MM.1S (cell line): ENCODE measurements around the gene PELO.

Experiments
- DNase-seq: peaks from one replicate; pipeline ENCODE4 v3.0.0-alpha.2; 2015
- H2AFZ ChIP-seq: fragments of 300-600 bp; sonication (generic); 2 replicates; pipeline ENCODE4 v1.6.0; 2016; ENCODE audit warnings: antibody characterized with exemption, low read length
- H3F3A ChIP-seq: fragments of 300-600 bp; sonication (generic); 2 replicates; pipeline ENCODE4 v1.6.1; 2016; ENCODE audit warnings: mild to moderate bottlenecking, antibody characterized with exemption, low read length, moderate library complexity, mixed read lengths; ENCODE audit not compliant: insufficient read depth
- H3K27ac ChIP-seq: fragments of 300-600 bp; sonication (generic); 2 replicates; pipeline ENCODE4 v1.5.1; 2016; ENCODE audit warnings: mild to moderate bottlenecking, low read length
- H3K27me3 ChIP-seq: fragments of 300-600 bp; sonication (generic); replicated peaks from 2 replicates; pipeline ENCODE4 v1.6.0; 2016; ENCODE audit warnings: low read length; ENCODE audit not compliant: insufficient read depth
- H3K36me3 ChIP-seq: fragments of 300-600 bp; sonication (generic); replicated peaks from 2 replicates; pipeline ENCODE4 v1.6.1; 2016; ENCODE audit warnings: mild to moderate bottlenecking, low read length, mixed read lengths; ENCODE audit not compliant: insufficient read depth
- H3K4me1 ChIP-seq: fragments of 300-600 bp; sonication (generic); 2 replicates; pipeline ENCODE4 v1.6.1; 2016; ENCODE audit warnings: low read length, mixed read lengths
- H3K4me2 ChIP-seq: fragments of 300-600 bp; sonication (generic); 2 replicates; pipeline ENCODE4 v1.6.0; 2016; ENCODE audit warnings: low read depth, low read length
- H3K4me3 ChIP-seq: fragments of 300-600 bp; sonication (generic); 2 replicates; pipeline ENCODE4 v1.5.1; 2016; ENCODE audit warnings: low read length, mixed read lengths
- H3K79me2 ChIP-seq: fragments of 300-600 bp; sonication (generic); 2 replicates; pipeline ENCODE4 v1.6.1; 2016; ENCODE audit warnings: mixed run types, low read length, mixed read lengths
- H3K9ac ChIP-seq: fragments of 300-600 bp; sonication (generic); 2 replicates; pipeline ENCODE4 v1.6.1; 2016; ENCODE audit warnings: low read length, mixed read lengths
- H3K9me2 ChIP-seq: fragments of 300-600 bp; sonication (generic); replicated peaks from 2 replicates; pipeline ENCODE4 v1.6.1; 2016; ENCODE audit warnings: mild to moderate bottlenecking, low read length, mixed read lengths; ENCODE audit not compliant: insufficient read depth
- H3K9me3 ChIP-seq: fragments of 300-600 bp; sonication (generic); replicated peaks from 2 replicates; pipeline ENCODE4 v1.6.1; 2016; ENCODE audit warnings: mild to moderate bottlenecking, low read length, mixed read lengths; ENCODE audit not compliant: insufficient read depth
- H4K20me1 ChIP-seq: fragments of 300-600 bp; sonication (generic); 2 replicates; pipeline ENCODE4 v1.6.1; 2016; ENCODE audit warnings: mild to moderate bottlenecking, low read length, moderate library complexity, mixed read lengths; ENCODE audit not compliant: insufficient read depth
- EZH2 ChIP-seq: fragments of 300-600 bp; sonication (generic); optimal IDR thresholded peaks from 2 replicates; pipeline ENCODE3; 2017; ENCODE audit warnings: low read depth, mild to moderate bottlenecking, antibody characterized with exemption, low read length, mixed read lengths
- EZH2phosphoT487 ChIP-seq: fragments of 300-600 bp; sonication (generic); IDR thresholded peaks from 2 replicates; pipeline ENCODE4 v1.6.1; 2018; ENCODE audit warnings: antibody characterized with exemption, low read length
- TF ChIP-seq, protein P1 (sequence below): fragments of 300-600 bp; sonication (generic); IDR thresholded peaks from 2 replicates; pipeline ENCODE4 v1.5.1; 2016; ENCODE audit warnings: antibody characterized with exemption, low read length, mixed read lengths

Gene PELO

DNA sequence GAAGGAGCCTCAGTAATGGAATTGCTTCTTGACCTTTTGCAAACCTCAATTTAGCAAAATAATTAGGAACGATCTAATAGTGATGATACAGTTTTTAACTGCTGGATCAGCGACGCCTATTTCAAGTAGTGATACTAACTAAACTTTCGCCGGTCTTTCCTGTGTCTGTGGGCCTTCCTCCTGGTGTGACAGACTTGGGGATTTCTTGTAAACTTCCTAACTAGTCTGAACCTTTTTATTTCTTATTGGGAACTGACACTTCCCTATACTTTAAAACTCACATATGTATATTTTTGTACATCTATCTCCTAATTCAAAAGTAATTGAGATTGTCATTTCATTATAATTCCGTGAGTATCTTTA, 15.2 kb downstream of the PELO start:
- TF ChIP-seq EZH2, result no peak
- no peak for TF ChIP-seq EZH2phosphoT487
- TF ChIP-seq, protein P1, sequence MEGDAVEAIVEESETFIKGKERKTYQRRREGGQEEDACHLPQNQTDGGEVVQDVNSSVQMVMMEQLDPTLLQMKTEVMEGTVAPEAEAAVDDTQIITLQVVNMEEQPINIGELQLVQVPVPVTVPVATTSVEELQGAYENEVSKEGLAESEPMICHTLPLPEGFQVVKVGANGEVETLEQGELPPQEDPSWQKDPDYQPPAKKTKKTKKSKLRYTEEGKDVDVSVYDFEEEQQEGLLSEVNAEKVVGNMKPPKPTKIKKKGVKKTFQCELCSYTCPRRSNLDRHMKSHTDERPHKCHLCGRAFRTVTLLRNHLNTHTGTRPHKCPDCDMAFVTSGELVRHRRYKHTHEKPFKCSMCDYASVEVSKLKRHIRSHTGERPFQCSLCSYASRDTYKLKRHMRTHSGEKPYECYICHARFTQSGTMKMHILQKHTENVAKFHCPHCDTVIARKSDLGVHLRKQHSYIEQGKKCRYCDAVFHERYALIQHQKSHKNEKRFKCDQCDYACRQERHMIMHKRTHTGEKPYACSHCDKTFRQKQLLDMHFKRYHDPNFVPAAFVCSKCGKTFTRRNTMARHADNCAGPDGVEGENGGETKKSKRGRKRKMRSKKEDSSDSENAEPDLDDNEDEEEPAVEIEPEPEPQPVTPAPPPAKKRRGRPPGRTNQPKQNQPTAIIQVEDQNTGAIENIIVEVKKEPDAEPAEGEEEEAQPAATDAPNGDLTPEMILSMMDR, result no peak
- Histone ChIP-seq H3K79me2 (peaks cover 19% of the 10 kb centered on the region), H3K9me3 (no peaks in the 10 kb centered on the region), H3K27me3 (no peaks in the 10 kb centered on the region), H3F3A (no peaks in the 10 kb centered on the region), H3K4me2 (no peak overlapping the region), H3K9ac (no peak overlapping the region), H3K9me2 (no peaks in the 10 kb centered on the region), H3K4me3 (no peak overlapping the region), H2AFZ (no peak overlapping the region), H3K27ac (no peak overlapping the region), H4K20me1 (no peaks in the 10 kb centered on the region), H3K36me3 (no peaks in the 10 kb centered on the region; the same call in 1 of the 2 replicates), H3K4me1 (peaks cover 14% of the 10 kb centered on the region; the same call in 1 of the 2 replicates)
- no peak for DNase-seq

DNA sequence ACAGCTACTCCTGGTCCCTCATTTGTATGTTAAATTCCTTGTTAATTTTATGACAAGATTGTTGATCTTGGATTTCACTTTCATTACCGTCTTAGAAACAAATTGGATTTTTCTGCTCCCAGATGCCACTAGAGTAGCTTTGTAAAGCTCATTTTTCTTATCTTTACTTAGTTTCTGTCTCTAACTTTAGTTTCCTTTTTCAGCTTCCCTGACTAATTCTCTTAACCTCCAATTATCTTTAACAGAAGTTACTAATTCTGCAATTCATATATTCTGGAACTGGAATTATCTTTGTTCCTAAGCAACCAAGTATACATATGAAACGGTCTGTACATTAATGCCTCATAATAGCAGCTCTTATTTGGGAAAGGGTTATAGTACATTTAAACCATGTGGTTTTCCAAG, 16.7 kb downstream of the PELO start:
- Histone ChIP-seq H3K4me3 (no peak overlapping the region), H3K27me3 (no peaks in the 10 kb centered on the region), H3K79me2 (peaks cover 19% of the 10 kb centered on the region), H3K9me3 (no peaks in the 10 kb centered on the region), H3K9me2 (no peaks in the 10 kb centered on the region), H4K20me1 (no peaks in the 10 kb centered on the region), H3K27ac (no peak overlapping the region), H2AFZ (no peak overlapping the region), H3K9ac (no peak overlapping the region), H3K4me1 (peaks cover 14% of the 10 kb centered on the region; the same call in 1 of the 2 replicates), H3K36me3 (no peaks in the 10 kb centered on the region; the same call in 1 of the 2 replicates), H3K4me2 (no peak overlapping the region), H3F3A (no peaks in the 10 kb centered on the region)
- DNase-seq, result no peak
- no peak for TF ChIP-seq EZH2phosphoT487
- TF ChIP-seq, protein P1, result no peak
- no peak for TF ChIP-seq EZH2

DNA sequence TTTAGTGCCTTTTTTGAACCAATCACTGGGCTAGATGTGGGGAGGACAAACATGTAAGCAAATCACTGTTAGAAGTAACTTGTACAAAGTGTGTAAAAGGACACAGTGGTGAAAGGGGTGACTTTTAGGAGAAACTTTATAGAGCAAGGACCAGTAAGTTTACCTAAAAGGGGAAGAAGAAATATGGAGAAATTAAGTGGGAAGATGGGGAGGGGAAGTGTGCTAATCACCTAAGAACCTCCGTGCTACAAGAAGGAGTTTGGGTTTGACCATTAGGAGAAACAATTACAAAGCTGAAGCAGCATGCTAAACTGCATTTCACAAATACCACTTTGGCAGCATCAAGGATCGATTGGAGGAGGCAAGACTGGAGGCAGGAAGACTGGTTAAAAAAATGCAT, 17.3 kb downstream of the PELO start:
- H3K9ac ChIP-seq, result no peak overlapping the region
- TF ChIP-seq EZH2 (no peak), EZH2phosphoT487 (no peak)
- TF ChIP-seq, protein P1, result no peak
- no peak for DNase-seq
- H3K4me3 ChIP-seq, result no peak overlapping the region
- no peaks in the 10 kb centered on the region for H3K27me3 ChIP-seq
- H3K4me2 ChIP-seq, result no peak overlapping the region
- no peak overlapping the region for H2AFZ ChIP-seq
- H3K4me1 ChIP-seq, result peaks cover 14% of the 10 kb centered on the region; the same call in 1 of the 2 replicates
- H3K9me2 ChIP-seq, result no peaks in the 10 kb centered on the region
- no peaks in the 10 kb centered on the region; the same call in 1 of the 2 replicates for H3K36me3 ChIP-seq
- no peaks in the 10 kb centered on the region for H3F3A ChIP-seq
- no peaks in the 10 kb centered on the region for H3K9me3 ChIP-seq
- no peaks in the 10 kb centered on the region for H4K20me1 ChIP-seq
- H3K27ac ChIP-seq, result no peak overlapping the region
- peaks cover 19% of the 10 kb centered on the region for H3K79me2 ChIP-seq
